HG03342 (cell line): ENCODE data around the gene BSPH1.
"Not testable (repeated sequence)": the region's sequence is repeated elsewhere in the genome, so short reads cannot be mapped to it uniquely, and the experiment has no call there.

ENCODE experiments used
- ATAC-seq: cut with Tn5 transposase; IDR thresholded peaks from one replicate; pipeline ENCODE4 v1.9.1; 2021; ENCODE audit warnings: mild to moderate bottlenecking, moderate library complexity; ENCODE audit not compliant: unreplicated experiment

Gene BSPH1

GRCh38 chr19:47992070-47992469 is at the start of gene BSPH1:
BSPH1 (minus strand) TSS chr19:47992170; CDS start chr19:47992081, 89 bp downstream.
- ATAC-seq: no peak

DNA sequence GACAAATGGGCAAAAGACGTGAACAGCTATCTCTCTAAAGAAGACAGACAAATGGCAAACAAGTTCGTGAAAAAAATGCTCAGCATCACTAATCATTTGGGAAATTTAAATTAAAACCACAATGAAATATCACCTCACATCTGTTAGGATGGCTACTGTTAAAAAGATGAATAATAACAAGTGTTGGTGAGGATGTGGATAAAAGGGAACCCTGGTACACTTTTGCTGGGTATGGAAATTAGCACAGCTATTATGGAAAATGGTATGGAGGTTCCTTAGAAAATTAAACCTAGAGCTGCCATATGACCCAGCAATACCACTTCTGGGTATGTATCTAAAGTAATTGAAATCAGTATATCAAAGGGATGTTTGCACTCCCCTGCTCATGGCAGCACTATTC is 44.8 kb upstream of the BSPH1 start:
- ATAC-seq: no peak

- no peak for ATAC-seq
Observed at GRCh38 chr19:48033604-48034003, 41.6 kb upstream of the BSPH1 start.

GRCh38 chr19:48030073-48030472 is 38.1 kb upstream of the BSPH1 start:
- ATAC-seq: no peak

- ATAC-seq: no peak
Observed at GRCh38 chr19:48029431-48029830, 37.5 kb upstream of the BSPH1 start.

DNA sequence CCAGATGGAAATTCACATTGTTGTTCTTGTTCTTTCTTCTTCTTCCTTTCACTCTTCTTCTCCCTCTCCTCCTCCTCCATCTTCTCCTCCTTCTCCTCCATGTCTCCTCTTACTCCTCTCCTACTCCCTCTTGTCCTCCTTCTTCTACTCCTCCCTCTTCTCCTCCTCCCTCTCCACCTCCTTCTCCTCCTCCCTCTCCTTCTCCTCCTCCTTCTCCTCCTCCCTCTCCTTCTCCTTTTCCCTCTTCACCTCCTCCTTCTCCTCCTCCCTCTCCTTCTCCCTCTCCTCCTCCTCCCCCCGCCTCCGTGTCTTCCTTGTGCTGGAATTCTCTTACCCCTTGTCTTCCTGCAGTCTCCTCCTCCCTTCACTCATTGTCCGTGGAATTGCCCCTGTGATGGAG is 33.5 kb upstream of the BSPH1 start:
- no peak for ATAC-seq

DNA sequence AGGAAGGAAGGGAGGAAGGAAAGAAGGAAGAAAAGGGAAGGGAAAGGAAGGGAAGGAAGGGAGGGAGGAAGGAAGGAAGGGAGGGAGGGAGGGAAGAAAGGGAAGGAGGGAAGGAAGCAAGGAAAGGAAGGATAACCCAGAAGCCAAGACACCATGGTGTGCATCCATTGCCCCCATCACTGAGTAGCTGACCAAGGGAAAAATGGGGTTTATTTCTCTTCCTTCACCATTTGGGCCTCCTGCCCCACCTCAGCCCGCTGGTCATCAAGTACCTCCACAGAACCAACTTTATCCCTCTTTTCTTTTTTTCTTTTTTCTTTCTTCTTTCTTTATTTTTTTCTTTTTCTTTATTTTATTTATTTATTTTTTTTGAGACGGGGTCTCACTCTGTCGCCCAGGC is 31.5 kb upstream of the BSPH1 start:
- ATAC-seq: no peak

DNA sequence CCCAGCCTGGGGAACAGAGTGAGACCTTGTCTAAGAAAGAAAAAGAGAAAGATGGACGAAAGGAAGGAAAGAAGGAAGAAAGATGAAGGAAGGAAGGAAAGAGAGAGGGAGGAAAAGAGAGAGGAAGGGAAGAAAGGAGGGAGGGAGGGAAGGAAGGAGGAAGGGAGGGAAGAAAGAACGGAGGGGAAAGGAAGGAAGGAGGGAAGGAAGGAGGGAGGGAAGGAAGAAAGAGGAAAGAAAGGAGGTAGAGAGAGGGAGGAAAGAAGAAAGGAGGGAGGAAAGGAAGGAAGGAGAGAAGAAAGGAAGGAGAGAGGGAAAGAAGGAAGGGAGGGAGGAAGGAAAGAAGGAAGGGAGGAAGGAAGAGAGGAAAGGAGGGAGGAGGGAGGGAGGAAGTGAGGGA is 31.0 kb upstream of the BSPH1 start:
- no peak for ATAC-seq

GRCh38 chr19:48020686-48021085 is 28.7 kb upstream of the BSPH1 start:
- ATAC-seq: no peak

DNA sequence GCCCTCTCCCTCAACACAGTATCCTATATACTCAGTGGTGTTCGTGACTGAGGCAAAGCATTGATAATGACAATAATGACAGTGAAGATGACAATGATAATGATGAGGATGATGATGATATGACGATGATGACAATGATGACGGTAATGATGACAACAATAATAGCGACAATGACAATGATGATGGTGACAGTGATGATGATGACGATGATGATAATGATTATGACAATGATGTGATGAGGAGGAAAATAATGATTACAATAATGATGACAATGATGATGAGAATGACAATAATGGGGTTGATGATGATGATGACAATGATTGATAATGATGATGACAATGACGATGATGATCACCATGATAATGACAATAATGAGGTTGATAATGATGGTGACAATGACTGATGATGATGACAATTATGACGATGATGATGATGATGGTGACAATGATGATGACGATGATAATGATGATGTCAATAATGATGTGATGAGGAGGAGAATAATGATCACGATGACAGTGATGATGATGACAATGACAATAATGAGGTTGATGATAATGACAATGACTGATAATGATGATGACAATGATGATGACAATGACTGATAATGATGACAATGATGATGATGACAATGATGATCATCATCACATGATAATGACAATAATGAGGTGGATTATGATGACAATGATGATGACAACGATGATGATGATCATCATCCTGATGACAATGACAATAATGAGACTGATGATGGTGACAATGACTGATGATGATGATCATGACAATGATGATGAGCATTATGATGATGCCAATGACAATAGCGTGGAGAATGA is 19.2 kb upstream of the BSPH1 start:
- ATAC-seq: no peak

- ATAC-seq: no peak
Observed at GRCh38 chr19:48006762-48007161, 14.8 kb upstream of the BSPH1 start.

GRCh38 chr19:48004236-48004635 is 12.3 kb upstream of the BSPH1 start:
- ATAC-seq: no peak

- no peak for ATAC-seq
Observed at GRCh38 chr19:48000846-48001245, 8.9 kb upstream of the BSPH1 start.

DNA sequence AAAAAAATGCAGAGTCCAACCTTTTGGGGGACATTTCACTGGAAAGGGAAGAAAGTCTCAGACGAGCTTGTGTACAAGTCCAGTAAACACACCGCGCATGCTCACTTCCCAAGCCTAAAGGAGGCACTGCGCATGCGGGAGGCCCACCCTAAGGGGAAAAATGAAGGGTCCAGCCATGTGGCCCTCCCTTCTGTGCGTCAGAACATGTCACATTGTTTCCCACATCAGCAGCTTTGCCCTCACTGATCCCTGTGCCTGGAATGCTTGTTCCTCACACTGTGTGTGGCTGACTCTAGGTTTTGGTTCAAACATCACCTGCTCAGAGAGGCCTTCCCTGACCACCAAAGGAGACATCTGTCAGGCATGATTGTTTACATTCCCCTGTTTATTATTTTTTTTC is 6.8 kb upstream of the BSPH1 start:
- ATAC-seq: no peak

GRCh38 chr19:47996230-47996727 is 4.3 kb upstream of the BSPH1 start:
- ATAC-seq: no peak

DNA sequence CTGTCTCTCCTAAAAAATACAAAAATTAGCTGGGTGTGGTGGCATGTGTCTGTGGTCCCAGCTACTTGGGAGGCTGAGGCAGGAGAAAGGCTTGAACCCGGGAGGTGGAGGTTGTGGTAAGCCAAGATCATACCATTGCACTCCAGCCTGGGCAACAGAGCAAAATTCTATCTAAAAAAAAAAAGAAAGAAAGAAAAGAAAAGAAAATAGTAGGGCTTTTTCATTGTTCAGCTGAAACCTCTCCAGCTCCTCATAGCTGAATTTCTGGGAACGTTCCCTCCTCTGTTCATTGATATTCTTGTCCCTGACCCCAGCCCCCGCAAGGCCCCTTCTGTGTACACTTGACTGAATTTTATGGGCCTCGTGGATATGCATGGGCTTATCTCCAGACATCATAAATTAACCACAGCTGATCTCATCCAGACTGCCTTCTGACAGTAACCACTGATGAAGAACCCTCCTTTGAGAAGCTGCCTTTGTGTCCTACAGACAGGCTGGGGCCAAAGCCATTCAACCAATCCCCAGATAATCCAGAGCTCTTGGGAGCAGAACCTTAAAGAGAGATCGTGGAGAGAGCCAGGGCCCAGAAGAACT is 2.3 kb upstream of the BSPH1 start, which contains the start of gene ELSPBP1:
Gene ELSPBP1 (plus strand): TSS at position 424 of the 594 bp plus-strand sequence. CDS start 14,036 bp downstream, outside the sequence.
- ATAC-seq: no peak

GRCh38 chr19:47991191-47991808 is 670 bp downstream of the BSPH1 start:
- no peak for ATAC-seq

DNA sequence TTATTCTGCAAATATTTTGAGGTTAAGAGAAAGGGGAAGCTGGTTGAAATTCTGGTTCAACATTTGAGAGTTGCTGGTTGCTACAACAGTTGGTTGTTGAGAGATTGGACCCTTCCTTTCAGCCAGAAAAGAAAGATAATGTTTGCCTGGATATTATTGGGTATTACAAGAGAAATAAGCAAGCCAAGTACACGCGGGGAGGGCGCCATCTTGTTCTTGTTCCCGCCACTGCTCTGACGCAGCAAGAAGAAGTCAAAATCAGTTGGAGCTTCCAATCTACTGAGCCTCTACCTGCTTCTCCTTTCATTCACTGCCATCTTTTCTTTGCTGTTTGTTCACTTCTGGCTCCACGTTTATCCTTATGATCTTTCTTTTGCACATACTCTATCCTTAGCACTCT is 18.4 kb downstream of the BSPH1 start:
- no peak for ATAC-seq

DNA sequence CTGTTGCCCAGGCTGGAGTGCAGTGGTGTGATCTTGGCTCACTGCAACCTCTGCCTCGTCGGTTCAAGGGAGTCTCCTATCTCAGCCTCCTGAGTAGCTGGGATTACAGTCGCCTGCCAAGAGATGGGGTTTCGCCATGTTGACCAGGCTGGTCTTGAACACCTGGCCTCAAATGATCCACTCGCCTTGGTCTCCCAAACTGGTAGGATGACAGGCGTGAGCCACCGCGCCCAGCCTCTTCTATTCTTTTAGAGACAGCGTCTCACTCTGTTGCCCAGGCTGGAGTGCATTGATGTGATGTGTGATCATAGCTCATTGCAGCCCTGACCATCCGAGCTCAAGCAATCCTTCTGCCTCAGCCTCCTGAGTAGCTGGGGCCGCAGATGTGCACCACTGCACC is 36.0 kb downstream of the BSPH1 start:
- ATAC-seq: not testable (repeated sequence)

GRCh38 chr19:47952132-47952531 is 39.8 kb downstream of the BSPH1 start:
- not testable (repeated sequence) for ATAC-seq

GRCh38 chr19:47949852-47950521 is 42.0 kb downstream of the BSPH1 start:
- ATAC-seq: not testable (repeated sequence)
